Keratinocyte (primary cell): Measurements from ENCODE around the gene DAPK1. TPM values are rescaled to one million over a fixed set of nuclear protein-coding genes. Genes with fewer than 3 reads are reported as not detected.

Source experiments
- DNase-seq: peaks from one replicate; pipeline ENCODE4 v3.0.0-alpha.2; 2011; ENCODE audit warnings: low read depth, missing footprints, low spot score
- FAIRE-seq: peaks from 2 replicates; lab custom pipeline; 2011; peaks lifted over from hg19 to GRCh38; lab: Jason Lieb, UNC
- H2AFZ ChIP-seq: 2 replicates; pipeline ENCODE4 v1.6.0; 2012; ENCODE audit warnings: low read length, control low read depth, inconsistent platforms; ENCODE audit not compliant: control insufficient read depth
- H3K27ac ChIP-seq: 2 replicates; pipeline ENCODE4 v1.5.1; 2011; ENCODE audit warnings: low read length; ENCODE audit not compliant: control insufficient read depth, insufficient read depth
- H3K27me3 ChIP-seq: 3 replicates; pipeline ENCODE4 v1.6.0; 2011; ENCODE audit warnings: low read length; ENCODE audit not compliant: control insufficient read depth, insufficient read depth; ENCODE audit errors: extremely low read depth
- H3K36me3 ChIP-seq, 2 experiments: 2 replicates in 1 of 2; 3 replicates in 1 of 2; pipeline ENCODE4 v1.5.1; 2011; ENCODE audit warnings: low read length in 2 of 2, mild to moderate bottlenecking in 1 of 2; ENCODE audit not compliant: control insufficient read depth in 2 of 2, insufficient read depth in 2 of 2; ENCODE audit errors: extremely low read depth in 1 of 2
- H3K4me1 ChIP-seq: 3 replicates; pipeline ENCODE4 v1.5.1; 2011; ENCODE audit warnings: low read length; ENCODE audit not compliant: control insufficient read depth, insufficient read depth; ENCODE audit errors: extremely low read depth
- H3K4me2 ChIP-seq: 3 replicates; pipeline ENCODE4 v1.6.0; 2011; ENCODE audit warnings: low read depth, low read length; ENCODE audit not compliant: control insufficient read depth, insufficient read depth; ENCODE audit errors: extremely low read depth
- H3K4me3 ChIP-seq, 3 experiments: fragments of 200-600 bp in 1 of 3; sonication (generic) in 1 of 3; 2 replicates in 2 of 3; 3 replicates in 1 of 3; pipeline ENCODE4 v1.5.1; 2011 to 2016; ENCODE audit warnings: low read length in 3 of 3, mild to moderate bottlenecking in 3 of 3, control low read depth in 2 of 3, inconsistent platforms in 1 of 3, low read depth in 1 of 3, mixed read lengths in 1 of 3, mixed run types in 1 of 3, moderate library complexity in 1 of 3; ENCODE audit not compliant: control insufficient read depth in 2 of 3, insufficient read depth in 2 of 3; ENCODE audit errors: extremely low read depth in 1 of 3
- H3K79me2 ChIP-seq: 2 replicates; pipeline ENCODE4 v1.6.0; 2012; ENCODE audit warnings: low read length; ENCODE audit not compliant: control insufficient read depth, insufficient read depth
- H3K9ac ChIP-seq: 3 replicates; pipeline ENCODE4 v1.6.0; 2011; ENCODE audit warnings: low read length; ENCODE audit not compliant: control insufficient read depth, insufficient read depth; ENCODE audit errors: extremely low read depth
- H3K9me1 ChIP-seq: 3 replicates; pipeline ENCODE4 v1.6.0; 2011; ENCODE audit warnings: low read length; ENCODE audit not compliant: control insufficient read depth, insufficient read depth; ENCODE audit errors: extremely low read depth
- H3K9me3 ChIP-seq: 2 replicates; pipeline ENCODE4 v1.5.1; 2012; ENCODE audit warnings: low read depth, low read length; ENCODE audit not compliant: control insufficient read depth
- H4K20me1 ChIP-seq: 3 replicates; pipeline ENCODE4 v1.6.0; 2011; ENCODE audit warnings: low read length; ENCODE audit not compliant: control insufficient read depth, insufficient read depth; ENCODE audit errors: extremely low read depth
- CTCF ChIP-seq, 3 experiments: IDR thresholded peaks in 1 of 3; conservative IDR thresholded peaks in 1 of 3; optimal IDR thresholded peaks in 1 of 3; 2 replicates in 2 of 3; 3 replicates in 1 of 3; pipeline versions ENCODE3 to v1.5.1; 2011; ENCODE audit warnings: low read length in 3 of 3, mild to moderate bottlenecking in 3 of 3, moderate library complexity in 2 of 3, control low read depth in 1 of 3, inconsistent platforms in 1 of 3; ENCODE audit not compliant: insufficient read depth in 2 of 3; ENCODE audit errors: extremely low read depth in 1 of 3
- EZH2 ChIP-seq: IDR thresholded peaks from one replicate; pipeline ENCODE4 v1.6.1; 2012; ENCODE audit warnings: inconsistent platforms, mild to moderate bottlenecking, low read length, moderate library complexity
- dilution Hi-C: fragments of 300-500 bp; cut with MboI; formaldehyde crosslinking; loops from one replicate; pipeline ENCODE4 v1.7.0; 2020; ENCODE audit warnings: low sequenced_read_pairs; ENCODE audit not compliant: extremely low pct_ligation_motif_present
- polyA plus RNA-seq, 5 experiments: library from polyadenylated mRNA; depleted of rRNA in 3 of 5; stranded (reverse) in 3 of 5; stranded (forward) in 1 of 5; unstranded in 1 of 5; fragments of >200 nt; gene quantifications; 1 replicate in 1 of 5; 2 replicates in 3 of 5; 3 replicates in 1 of 5; pipeline versions ENCODE4 v1.2.1 to v1.2.3, GENCODE V29; 2011 to 2012; ENCODE audit warnings: missing spikeins in 2 of 5, low read depth in 1 of 5, low replicate concordance in 1 of 5

The DAPK1 gene
- polyA plus RNA-seq, 1 donor (not counting 4 experiments of a cell fraction or from before 2014, with no cell fraction given) = 2.8 TPM

- dilution Hi-C loops = no loop called here
- TF ChIP-seq CTCF (optimal IDR thresholded peaks at IDR 0.05 in 1 of 3, IDR thresholded peaks at IDR 0.05 in 1 of 3, conservative IDR thresholded peaks at IDR 0.05 in 1 of 3; ENCODE audit: extremely low read depth in 1 of 3, insufficient read depth in 2 of 3, low read length in 3 of 3) (no peak), EZH2 (no peak)
- H3K36me3 ChIP-seq = no peaks in the 10 kb centered on the region
- no peak overlapping the region for H3K27ac ChIP-seq
- H3K9ac ChIP-seq = no peak overlapping the region
- DNase-seq (no peak), FAIRE-seq (no peak)
- no peaks in the 10 kb centered on the region for H3K9me3 ChIP-seq
- no peaks in the 10 kb centered on the region for H3K9me1 ChIP-seq
- H3K27me3 ChIP-seq = peaks cover 4% of the 10 kb centered on the region
- no peak overlapping the region for H3K4me2 ChIP-seq
- H4K20me1 ChIP-seq = no peaks in the 10 kb centered on the region
- no peaks in the 10 kb centered on the region for H3K79me2 ChIP-seq
- H3K4me3 ChIP-seq = no peak overlapping the region
- H2AFZ ChIP-seq = no peak overlapping the region
- H3K4me1 ChIP-seq = no peaks in the 10 kb centered on the region
Observed at GRCh38 chr9:87516222-87516925, 18.7 kb downstream of the DAPK1 start.

- Histone ChIP-seq H4K20me1 (no peaks in the 10 kb centered on the region), H2AFZ (no peak overlapping the region), H3K27me3 (peaks cover 4% of the 10 kb centered on the region), H3K9ac (no peak overlapping the region), H3K4me1 (no peaks in the 10 kb centered on the region), H3K79me2 (no peaks in the 10 kb centered on the region), H3K27ac (no peak overlapping the region), H3K4me2 (no peak overlapping the region), H3K9me3 (no peaks in the 10 kb centered on the region), H3K9me1 (no peaks in the 10 kb centered on the region), H3K36me3 (no peaks in the 10 kb centered on the region), H3K4me3 (no peak overlapping the region)
- FAIRE-seq = no peak
- DNase-seq = no peak
- TF ChIP-seq CTCF (optimal IDR thresholded peaks at IDR 0.05 in 1 of 3, IDR thresholded peaks at IDR 0.05 in 1 of 3, conservative IDR thresholded peaks at IDR 0.05 in 1 of 3; ENCODE audit: extremely low read depth in 1 of 3, insufficient read depth in 2 of 3, low read length in 3 of 3) = no peak
- no peak for TF ChIP-seq EZH2
- dilution Hi-C loops = no loop called here
Observed at GRCh38 chr9:87516926-87517290, 19.2 kb downstream of the DAPK1 start.
